ENCODE results near the gene PEAK3. TPM values are rescaled to one million over a fixed set of nuclear protein-coding genes. Genes with fewer than 3 reads are reported as not detected.

PEAK3 gene
- total RNA-seq, 1 donor from 2014 or later = not detected

DNA sequence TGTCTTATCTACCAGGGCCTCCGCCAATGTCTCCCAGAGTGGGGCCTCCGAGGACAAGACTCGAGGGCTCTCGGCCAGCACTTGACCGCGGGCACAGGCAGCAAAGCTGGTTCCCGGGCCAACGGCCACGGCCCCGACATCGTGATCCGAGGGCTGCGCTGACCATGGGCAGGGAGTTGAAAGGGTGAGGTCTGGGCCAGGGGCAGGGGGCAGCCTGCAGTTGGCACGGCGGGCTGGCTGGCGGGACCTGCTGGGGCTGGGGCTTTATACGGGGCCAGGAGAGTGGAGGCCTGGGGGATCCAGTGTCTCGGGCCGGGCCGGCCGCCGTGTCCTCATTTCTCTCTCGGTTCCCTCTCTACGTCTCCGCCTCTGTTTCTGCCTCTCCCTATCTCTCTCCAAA lies 35.8 kb upstream of the PEAK3 start:
- TF ChIP-seq CTCF (IDR thresholded peaks at IDR 0.05; ENCODE audit: insufficient read depth, low read length, severe bottlenecking) = no peak
- FAIRE-seq (no peak), DNase-seq (ENCODE audit: low read depth) (no peak)
- Histone ChIP-seq H3K4me3 (ENCODE audit: low read depth, low read length) (no peak overlapping the region), H3K27me3 (ENCODE audit: control insufficient read depth, insufficient read depth, low read length) (peaks cover 1% of the 10 kb centered on the region), H3K36me3 (ENCODE audit: control insufficient read depth, insufficient read depth, low read length) (peaks cover 2% of the 10 kb centered on the region)

GRCh38 chr19:2317300-2317699 lies 35.3 kb upstream of the PEAK3 start:
- FAIRE-seq (no peak), DNase-seq (ENCODE audit: low read depth) (no peak)
- Histone ChIP-seq H3K27me3 (ENCODE audit: control insufficient read depth, insufficient read depth, low read length) (peaks cover 1% of the 10 kb centered on the region), H3K4me3 (ENCODE audit: low read depth, low read length) (no peak overlapping the region), H3K36me3 (ENCODE audit: control insufficient read depth, insufficient read depth, low read length) (no peaks in the 10 kb centered on the region)
- TF ChIP-seq CTCF (IDR thresholded peaks at IDR 0.05; ENCODE audit: insufficient read depth, low read length, severe bottlenecking) = no peak

DNA sequence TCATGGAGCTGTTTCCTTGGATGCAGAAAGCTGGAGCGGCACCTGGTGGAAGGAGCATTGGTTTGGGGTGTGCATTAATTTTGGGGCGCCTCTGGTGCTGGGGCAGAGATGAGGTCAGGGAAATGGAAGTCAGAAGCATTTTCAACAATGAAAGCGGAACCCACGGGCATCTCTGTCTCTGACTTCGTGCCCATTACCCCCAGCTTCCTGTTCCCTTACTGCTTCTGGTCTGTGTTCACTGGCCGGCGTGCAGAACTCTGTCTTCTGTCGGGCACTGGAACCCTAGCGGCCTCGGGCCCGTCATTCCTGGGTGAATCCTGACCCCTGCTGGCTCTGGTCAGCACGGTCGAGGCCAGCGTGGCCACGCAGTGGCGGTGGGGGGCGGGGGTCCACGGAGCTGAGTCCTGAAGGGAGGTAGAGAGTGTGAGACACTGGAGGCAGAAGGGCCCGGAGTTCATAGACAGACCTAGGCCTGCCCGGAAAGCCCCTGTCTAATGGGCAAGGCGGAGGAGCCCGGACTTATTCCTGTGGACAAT lies 33.9 kb upstream of the PEAK3 start:
- Histone ChIP-seq H3K4me3 (ENCODE audit: low read depth, low read length) (no peak overlapping the region), H3K27me3 (ENCODE audit: control insufficient read depth, insufficient read depth, low read length) (peaks cover 1% of the 10 kb centered on the region), H3K36me3 (ENCODE audit: control insufficient read depth, insufficient read depth, low read length) (no peaks in the 10 kb centered on the region)
- FAIRE-seq = no peak
- TF ChIP-seq CTCF (IDR thresholded peaks at IDR 0.05; ENCODE audit: insufficient read depth, low read length, severe bottlenecking) = no peak
- DNase-seq (ENCODE audit: low read depth) = no peak

- FAIRE-seq (no peak), DNase-seq (ENCODE audit: low read depth) (no peak)
- Histone ChIP-seq H3K27me3 (ENCODE audit: control insufficient read depth, insufficient read depth, low read length) (peaks cover 2% of the 10 kb centered on the region), H3K36me3 (ENCODE audit: control insufficient read depth, insufficient read depth, low read length) (no peaks in the 10 kb centered on the region), H3K4me3 (ENCODE audit: low read depth, low read length) (no peak overlapping the region)
- TF ChIP-seq CTCF (IDR thresholded peaks at IDR 0.05; ENCODE audit: insufficient read depth, low read length, severe bottlenecking) = no peak
Observed at GRCh38 chr19:2315121-2315817, 33.3 kb upstream of the PEAK3 start.

- DNase-seq (ENCODE audit: low read depth) (no peak), FAIRE-seq (no peak)
- Histone ChIP-seq H3K27me3 (ENCODE audit: control insufficient read depth, insufficient read depth, low read length) (peaks cover 7% of the 10 kb centered on the region), H3K36me3 (ENCODE audit: control insufficient read depth, insufficient read depth, low read length) (no peaks in the 10 kb centered on the region), H3K4me3 (ENCODE audit: low read depth, low read length) (no peak overlapping the region)
- TF ChIP-seq CTCF (IDR thresholded peaks at IDR 0.05; ENCODE audit: insufficient read depth, low read length, severe bottlenecking) = no peak
Observed at GRCh38 chr19:2312820-2313501, 31.0 kb upstream of the PEAK3 start.

Measured in bronchial epithelial cell (primary cell).